GM10248 (cell line): ENCODE results near the gene BRF1.

Experiments used
- CTCF ChIA-PET: fragments of 300-600 bp; sonication (Branson Sonifier 250); formaldehyde crosslinking; extraction: SDS; loops from one replicate; lab custom pipeline; 2021; ENCODE audit warnings: antibody characterized with exemption; lab: Yijun Ruan, JAX
- POLR2A ChIA-PET: fragments of 350-650 bp; sonication (Branson Sonifier 250); formaldehyde crosslinking; extraction: SDS; loops from one replicate; lab custom pipeline; 2020; ENCODE audit warnings: antibody characterized with exemption; lab: Yijun Ruan, JAX
- DNase-seq: peaks from one replicate; pipeline ENCODE4 v3.0.0; 2012; ENCODE audit errors: extremely low spot score
- CTCF ChIP-seq: IDR thresholded peaks from 2 replicates; pipeline ENCODE4 v1.5.1; 2012; ENCODE audit warnings: mild to moderate bottlenecking, low read depth; ENCODE audit errors: extremely low read depth, missing control alignments, control extremely low read depth

The BRF1 gene

DNA sequence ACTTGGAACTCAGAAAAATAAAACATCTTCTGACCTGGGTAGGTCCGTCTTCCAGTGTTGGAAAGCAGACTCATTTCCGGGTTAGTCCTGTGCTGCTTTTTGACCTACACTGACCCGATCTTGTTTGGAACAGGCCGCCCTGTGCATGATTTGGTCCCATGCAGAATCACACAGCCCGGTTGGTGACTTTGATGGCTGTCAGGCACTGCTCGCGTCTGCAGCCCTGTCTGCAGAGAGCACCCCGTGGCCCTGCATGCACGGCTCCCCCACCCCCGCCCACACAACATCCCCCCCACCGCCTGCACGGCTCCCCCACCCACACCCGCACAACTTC is 45.4 kb upstream of the BRF1 start:
- CTCF ChIA-PET: interaction anchor here (1.2 kb wide), 2 partner anchors 256 to 260 kb away, joined by 3 to 4 read pairs; no protein-coding TSS in a partner anchor

DNA sequence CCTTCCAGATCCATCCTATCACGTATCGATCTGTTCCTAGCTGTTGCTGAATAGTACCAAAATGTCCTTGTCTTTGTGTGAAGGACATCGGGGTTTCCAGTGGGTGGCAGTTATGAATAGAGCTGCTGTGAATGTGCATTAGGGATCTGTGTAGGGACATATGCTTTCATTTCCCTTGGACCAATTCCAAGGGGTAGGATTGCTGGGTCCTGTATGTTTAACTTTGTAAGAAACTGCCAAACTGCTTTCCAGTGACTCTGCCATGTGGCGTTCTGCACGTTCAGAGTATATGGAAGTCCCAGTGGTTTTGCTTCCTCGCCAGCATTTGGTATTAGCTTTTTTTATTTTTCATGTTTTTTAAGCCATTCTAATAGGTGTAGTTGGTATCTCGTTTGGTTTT is 42.4 kb upstream of the BRF1 start:
- ChIA-PET CTCF (interaction anchor here (0.7 to 5.8 kb wide), 5 partner anchors 8 to 140 kb away, joined by 3 to 31 read pairs (median 4); no protein-coding TSS in a partner anchor), POLR2A (no interaction called here)
- no peak for DNase-seq

More for the DNA sequence above, 45.4 kb upstream of the BRF1 start:
- no peak for TF ChIP-seq CTCF
- POLR2A ChIA-PET: no interaction called here
- no peak for DNase-seq

GRCh38 chr14:105340821-105341733 is 40.3 kb upstream of the BRF1 start:
- ChIA-PET POLR2A (interaction anchor here (0.6 kb wide), 1 partner anchor 156 kb away, joined by 5 read pairs; no protein-coding TSS in a partner anchor), CTCF (interaction anchor here (1.3 to 5.8 kb wide), 4 partner anchors 10 to 24 kb away, joined by 3 to 31 read pairs (median 4); no protein-coding TSS in a partner anchor)
- no peak for DNase-seq
- no peak for TF ChIP-seq CTCF

More for the DNA sequence above, 42.4 kb upstream of the BRF1 start:
- no peak for TF ChIP-seq CTCF

DNA sequence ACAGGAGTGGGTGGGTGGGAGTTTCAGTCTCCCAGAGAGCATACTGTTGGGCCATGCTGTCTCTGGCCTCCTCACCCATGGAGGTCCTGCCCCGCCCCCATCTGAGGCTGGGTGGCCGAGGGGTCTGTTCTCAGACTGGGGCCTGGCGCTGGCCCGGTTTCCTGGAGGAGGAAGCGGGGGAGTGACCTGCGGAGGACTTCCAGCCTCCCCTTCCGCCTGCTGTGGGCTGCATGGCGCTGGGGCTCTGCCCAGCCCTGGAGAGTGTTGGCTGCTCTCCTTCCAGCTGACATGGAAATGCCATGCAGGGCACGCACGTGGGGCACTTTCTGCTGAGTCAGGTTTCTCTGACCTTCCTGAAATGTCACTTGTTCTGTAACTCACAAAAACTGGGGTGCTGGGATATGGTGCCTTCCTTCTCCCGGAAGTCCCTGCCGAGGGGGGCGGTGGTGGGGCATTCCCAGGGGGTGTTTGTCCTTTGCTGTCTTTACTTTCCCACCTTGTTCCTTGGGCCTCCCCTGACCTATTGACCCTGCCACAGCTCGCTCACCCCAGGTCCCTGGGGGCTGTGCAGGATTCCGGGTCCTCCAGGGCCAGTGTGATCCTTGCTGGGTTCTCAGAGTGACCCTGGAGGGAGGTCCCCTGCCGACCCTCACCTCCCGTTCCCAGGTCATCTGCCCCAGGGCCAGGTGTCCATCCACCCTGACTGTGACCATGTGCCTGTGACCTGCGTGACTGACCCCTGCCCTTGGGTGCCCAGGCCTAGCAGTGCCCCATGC is 37.4 kb upstream of the BRF1 start:
- CTCF ChIA-PET: interaction anchor here (1.2 to 5.8 kb wide), 2 partner anchors 9 to 13 kb away, joined by 3 to 31 read pairs; no protein-coding TSS in a partner anchor
- DNase-seq: no peak
- TF ChIP-seq CTCF: no peak
- POLR2A ChIA-PET: no interaction called here

DNA sequence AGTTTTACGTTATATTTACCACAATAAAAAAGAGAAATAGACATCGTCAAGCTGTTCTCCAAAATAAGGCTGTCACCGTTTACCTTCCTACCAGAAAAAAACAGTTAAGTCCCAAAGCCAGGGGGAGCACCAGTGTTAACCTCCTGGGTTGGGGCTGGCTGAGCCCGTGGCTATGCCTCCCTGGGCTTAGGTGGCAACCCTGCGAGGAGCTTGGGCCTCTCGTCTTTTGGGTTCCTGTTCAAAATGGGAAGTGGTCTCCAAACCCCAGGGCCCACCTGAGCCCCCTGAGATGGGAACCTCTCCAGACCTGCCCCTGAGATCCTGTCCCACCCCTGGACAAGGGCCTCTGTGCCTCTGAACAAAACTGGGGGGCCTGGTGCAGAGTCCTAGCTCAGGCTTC is 36.6 kb upstream of the BRF1 start:
- ChIA-PET POLR2A (no interaction called here), CTCF (no interaction called here)
- no peak for DNase-seq

More for the DNA sequence above, 36.6 kb upstream of the BRF1 start:
- TF ChIP-seq CTCF: no peak
